PC-3 (cell line): Measurements from ENCODE around the gene CCL18. TPM values are rescaled to one million over a fixed set of nuclear protein-coding genes. Genes with fewer than 3 reads are reported as not detected.
"Not testable (repeated sequence)": the region's sequence is repeated elsewhere in the genome, so short reads cannot be mapped to it uniquely, and the experiment has no call there.

Experiments
- ATAC-seq: fragments of 200-7000 bp; cut with Tn5 transposase; 2 replicates; pipeline ENCODE4 v1.9.1; 2020; ENCODE audit warnings: mild to moderate bottlenecking, moderate library complexity
- Bru-seq: library from RNA; stranded (reverse); fragments of 400-500 nt; gene quantifications from one replicate; lab custom pipeline; 2021; lab: Mats Ljungman, UMichigan
- BruChase-seq, 2 experiments: library from RNA; stranded (reverse); fragments of 400-500 nt; gene quantifications; one replicate each; lab custom pipeline; 2021; lab: Mats Ljungman, UMichigan
- BruUV-seq: library from RNA; stranded (reverse); fragments of 400-500 nt; replicated peaks from 2 replicates; lab custom pipeline; 2021; lab: Mats Ljungman, UMichigan
- CTCF ChIA-PET: fragments of 300-600 bp; sonication (Branson Sonifier 250); formaldehyde crosslinking; loops from one replicate; lab custom pipeline; 2022; ENCODE audit warnings: antibody characterized with exemption; lab: Charles Lee
- POLR2A ChIA-PET: fragments of 300-600 bp; sonication (Branson Sonifier 250); formaldehyde crosslinking; loops from one replicate; lab custom pipeline; 2022; ENCODE audit warnings: antibody characterized with exemption; ENCODE audit not compliant: unreplicated experiment; lab: Charles Lee
- DNase-seq: peaks from one replicate; pipeline ENCODE4 v3.0.0-alpha.2; 2015
- H2AFZ ChIP-seq: fragments of 300-600 bp; sonication (generic); 2 replicates; pipeline ENCODE4 v1.6.0; 2016; ENCODE audit warnings: antibody characterized with exemption, low read length
- H3F3A ChIP-seq: fragments of 300-600 bp; sonication (generic); one replicate; pipeline ENCODE4 v1.6.0; 2017; ENCODE audit warnings: antibody characterized with exemption, low read length, control low read depth, mild to moderate bottlenecking; ENCODE audit not compliant: unreplicated experiment
- H3K27ac ChIP-seq: fragments of 300-600 bp; sonication (generic); 2 replicates; pipeline ENCODE4 v1.5.1; 2016; ENCODE audit warnings: mild to moderate bottlenecking, low read length
- H3K27me3 ChIP-seq: fragments of 300-600 bp; sonication (generic); 2 replicates; pipeline ENCODE4 v1.6.1; 2016; ENCODE audit warnings: low read length, mixed read lengths
- H3K36me3 ChIP-seq: fragments of 300-600 bp; sonication (generic); 2 replicates; pipeline ENCODE4 v1.6.1; 2016; ENCODE audit warnings: low read depth, mixed run types, low read length, mixed read lengths
- H3K4me1 ChIP-seq: fragments of 300-600 bp; sonication (generic); 2 replicates; pipeline ENCODE4 v1.5.1; 2016; ENCODE audit warnings: low read length; ENCODE audit not compliant: insufficient read depth
- H3K4me2 ChIP-seq: fragments of 300-600 bp; sonication (generic); 2 replicates; pipeline ENCODE4 v1.6.0; 2016; ENCODE audit warnings: low read length
- H3K4me3 ChIP-seq: fragments of 300-600 bp; sonication (generic); 2 replicates; pipeline ENCODE4 v1.5.1; 2016; ENCODE audit warnings: mild to moderate bottlenecking, low read length, mixed read lengths
- H3K79me2 ChIP-seq: fragments of 300-600 bp; sonication (generic); 2 replicates; pipeline ENCODE4 v1.6.1; 2017; ENCODE audit warnings: low read length, mixed read lengths
- H3K9ac ChIP-seq: fragments of 300-600 bp; sonication (generic); 2 replicates; pipeline ENCODE4 v1.6.0; 2016; ENCODE audit warnings: mild to moderate bottlenecking, low read length
- H3K9me2 ChIP-seq: fragments of 300-600 bp; sonication (generic); replicated peaks from 2 replicates; pipeline ENCODE4 v1.6.1; 2016; ENCODE audit warnings: mixed run types, low read length, mixed read lengths
- H3K9me3 ChIP-seq: fragments of 300-600 bp; sonication (generic); 2 replicates; pipeline ENCODE4 v1.6.1; 2016; ENCODE audit warnings: low read length, mixed read lengths
- H4K20me1 ChIP-seq: fragments of 300-600 bp; sonication (generic); 2 replicates; pipeline ENCODE4 v1.6.1; 2016; ENCODE audit warnings: low read length, mixed read lengths
- EZH2 ChIP-seq: fragments of 300-600 bp; sonication (generic); IDR thresholded peaks from one replicate; pipeline ENCODE4 v1.6.1; 2017; ENCODE audit warnings: antibody characterized with exemption, mild to moderate bottlenecking, low read length; ENCODE audit not compliant: unreplicated experiment
- EZH2phosphoT487 ChIP-seq: fragments of 300-600 bp; sonication (generic); IDR thresholded peaks from 2 replicates; pipeline ENCODE4 v1.6.1; 2018; ENCODE audit warnings: mild to moderate bottlenecking, antibody characterized with exemption, low read length, borderline replicate concordance
- intact Hi-C: fragments of 100-400 bp; cut with micrococcal nuclease; formaldehyde crosslinking; loops from 2 replicates; pipeline ENCODE4 v1.9.0; 2023
- long read RNA-seq: library from polyadenylated mRNA; unstranded; transcript quantifications from one replicate; pipeline ENCODE4 v2.0.0, GENCODE V29; 2021; ENCODE audit not compliant: unreplicated experiment
- total RNA-seq: library from RNA; depleted of rRNA; stranded (reverse); fragments of >200 nt; gene quantifications from 2 replicates; pipeline ENCODE4 v1.2.3, GENCODE V29; 2014; rRNA removed
- TF ChIP-seq, protein P1 (sequence below): fragments of 300-600 bp; sonication (generic); conservative IDR thresholded peaks from 2 replicates; pipeline ENCODE4 v1.5.1; 2017; ENCODE audit warnings: antibody characterized with exemption, low read depth, mild to moderate bottlenecking, low read length

CCL18 gene, protein sequence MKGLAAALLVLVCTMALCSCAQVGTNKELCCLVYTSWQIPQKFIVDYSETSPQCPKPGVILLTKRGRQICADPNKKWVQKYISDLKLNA
- total RNA-seq (not detected in 2 replicates), Bru-seq, nascent RNA (not detected), BruChase-seq, experiment 1, labeled RNA remaining after a 6-hour chase (not detected), BruChase-seq, experiment 2, labeled RNA remaining after a 2-hour chase (not detected)
- long read RNA-seq: 0 reads

- TF ChIP-seq EZH2 (no peak), EZH2phosphoT487 (no peak)
- TF ChIP-seq, protein P1, sequence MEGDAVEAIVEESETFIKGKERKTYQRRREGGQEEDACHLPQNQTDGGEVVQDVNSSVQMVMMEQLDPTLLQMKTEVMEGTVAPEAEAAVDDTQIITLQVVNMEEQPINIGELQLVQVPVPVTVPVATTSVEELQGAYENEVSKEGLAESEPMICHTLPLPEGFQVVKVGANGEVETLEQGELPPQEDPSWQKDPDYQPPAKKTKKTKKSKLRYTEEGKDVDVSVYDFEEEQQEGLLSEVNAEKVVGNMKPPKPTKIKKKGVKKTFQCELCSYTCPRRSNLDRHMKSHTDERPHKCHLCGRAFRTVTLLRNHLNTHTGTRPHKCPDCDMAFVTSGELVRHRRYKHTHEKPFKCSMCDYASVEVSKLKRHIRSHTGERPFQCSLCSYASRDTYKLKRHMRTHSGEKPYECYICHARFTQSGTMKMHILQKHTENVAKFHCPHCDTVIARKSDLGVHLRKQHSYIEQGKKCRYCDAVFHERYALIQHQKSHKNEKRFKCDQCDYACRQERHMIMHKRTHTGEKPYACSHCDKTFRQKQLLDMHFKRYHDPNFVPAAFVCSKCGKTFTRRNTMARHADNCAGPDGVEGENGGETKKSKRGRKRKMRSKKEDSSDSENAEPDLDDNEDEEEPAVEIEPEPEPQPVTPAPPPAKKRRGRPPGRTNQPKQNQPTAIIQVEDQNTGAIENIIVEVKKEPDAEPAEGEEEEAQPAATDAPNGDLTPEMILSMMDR: no peak
- no peaks in the 10 kb centered on the region for H3K9me3 ChIP-seq
- no peak within 1 kb of the TSS for H2AFZ ChIP-seq
- no peak within 1 kb of the TSS for H3K9ac ChIP-seq
- POLR2A ChIA-PET: no interaction called here
- H3K4me3 ChIP-seq: no peak within 1 kb of the TSS
- DNase-seq: no peak
- no peak for ATAC-seq
- no peaks in the 10 kb centered on the region for H3K9me2 ChIP-seq
- CTCF ChIA-PET: no interaction called here
- H3K36me3 ChIP-seq: no peaks in the 10 kb centered on the region
- no peaks in the 10 kb centered on the region for H4K20me1 ChIP-seq
- no TSS peak for BruUV-seq
- H3F3A ChIP-seq: no peaks in the 10 kb centered on the region
- H3K27me3 ChIP-seq: peaks cover 36% of the 10 kb centered on the region; the same call in 1 of the 2 replicates
- intact Hi-C loops: no loop called here
- no peaks in the 10 kb centered on the region for H3K79me2 ChIP-seq
- no peak within 1 kb of the TSS for H3K27ac ChIP-seq
- H3K4me1 ChIP-seq: no peaks in the 10 kb centered on the region
- H3K4me2 ChIP-seq: no peak within 1 kb of the TSS
Observed at GRCh38 chr17:36063786-36064541, at the start of gene CCL18. Gene CCL18 (plus strand): TSS chr17:36064272. CDS start chr17:36064343, 71 bp downstream.

DNA sequence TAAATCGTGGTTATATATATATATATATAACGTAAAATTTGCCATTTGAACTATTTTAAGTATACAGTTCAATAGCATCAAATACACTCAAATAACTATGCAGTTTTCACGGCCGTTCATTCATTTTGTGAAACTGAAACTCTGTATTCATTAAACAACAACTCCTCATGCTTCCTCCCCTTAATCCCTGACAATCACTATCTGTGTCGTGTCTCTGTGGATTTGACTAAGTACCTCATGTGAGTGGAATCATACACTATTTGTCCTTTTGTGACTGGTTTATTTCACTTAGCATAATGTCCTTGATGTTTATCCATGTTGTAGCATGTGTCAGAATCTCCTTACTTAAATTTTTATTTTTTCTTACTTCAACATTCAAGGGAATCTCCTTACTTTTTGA is 49.1 kb upstream of the CCL18 start:
- POLR2A ChIA-PET: no interaction called here
- TF ChIP-seq, protein P1: no peak
- TF ChIP-seq EZH2 (no peak), EZH2phosphoT487 (no peak)
- no peaks in the 10 kb centered on the region for H4K20me1 ChIP-seq
- no TSS peak for BruUV-seq
- H3K4me3 ChIP-seq: no peak overlapping the region
- CTCF ChIA-PET: no interaction called here
- no peak overlapping the region for H2AFZ ChIP-seq
- H3K36me3 ChIP-seq: no peaks in the 10 kb centered on the region
- H3F3A ChIP-seq: no peaks in the 10 kb centered on the region
- no peak overlapping the region for H3K4me2 ChIP-seq
- no peak overlapping the region for H3K9ac ChIP-seq
- H3K79me2 ChIP-seq: no peaks in the 10 kb centered on the region
- peaks cover 15% of the 10 kb centered on the region for H3K27me3 ChIP-seq
- no peaks in the 10 kb centered on the region for H3K4me1 ChIP-seq
- no peak overlapping the region for H3K27ac ChIP-seq
- ATAC-seq (no peak), DNase-seq (no peak)
- H3K9me2 ChIP-seq: no peaks in the 10 kb centered on the region
- no peaks in the 10 kb centered on the region for H3K9me3 ChIP-seq
- intact Hi-C loops: no loop called here

DNA sequence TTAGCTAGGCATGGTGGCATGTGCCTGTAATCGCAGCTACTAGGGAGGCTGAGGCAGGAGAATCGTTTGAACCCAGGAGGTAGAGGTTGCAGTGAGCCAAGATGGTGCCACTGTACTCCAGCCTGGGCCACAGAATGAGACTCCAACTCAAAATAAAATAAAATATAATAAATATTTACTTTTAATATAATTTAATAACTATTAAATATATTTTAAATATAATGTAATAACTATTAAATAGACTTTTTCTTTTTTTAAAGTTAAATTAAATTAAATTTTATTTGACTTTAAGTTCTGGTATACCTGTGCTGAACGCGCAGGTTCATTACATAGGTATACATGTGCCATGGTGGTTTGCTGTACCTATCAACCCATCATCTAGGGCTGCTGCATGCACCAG is 48.2 kb upstream of the CCL18 start:
- H4K20me1 ChIP-seq, POLR2A ChIA-PET, CTCF ChIA-PET, intact Hi-C loops, H3K36me3 ChIP-seq, DNase-seq, BruUV-seq, H3K79me2 ChIP-seq, H3K27me3 ChIP-seq, H3K4me1 ChIP-seq, H3K9ac ChIP-seq, ATAC-seq, H2AFZ ChIP-seq, H3K9me2 ChIP-seq, H3K27ac ChIP-seq, H3F3A ChIP-seq, H3K4me2 ChIP-seq, H3K4me3 ChIP-seq, H3K9me3 ChIP-seq: not testable (repeated sequence)
